OCI-LY1 (cell line): ENCODE measurements around the gene PPP1R14D.

Experiments
- CTCF ChIP-seq: fragments of 200-600 bp; sonication (generic), shearing (Covaris generic); IDR thresholded peaks from 2 replicates; pipeline ENCODE4 v1.5.1; 2017; ENCODE audit warnings: mild to moderate bottlenecking, antibody characterized with exemption, low read length, moderate library complexity, mixed read lengths
- EZH2 ChIP-seq: fragments of 200-600 bp; sonication (generic), shearing (Covaris generic); IDR thresholded peaks from 2 replicates; pipeline ENCODE4 v1.8.0; 2017; ENCODE audit warnings: borderline replicate concordance, mixed run types, mild to moderate bottlenecking, antibody characterized with exemption, low read length, moderate library complexity, mixed read lengths

GRCh38 chr15:40806672-40807027, 21.9 kb downstream of the PPP1R14D start:
- TF ChIP-seq CTCF (no peak), EZH2 (no peak)
